Measurements from ENCODE around the gene CCDC136. TPM values are rescaled to one million over a fixed set of nuclear protein-coding genes. Genes with fewer than 3 reads are reported as not detected.

Gene CCDC136
- polyA plus RNA-seq, 4 donors: 0.22 to 4.5 (median 1.5) TPM

DNA sequence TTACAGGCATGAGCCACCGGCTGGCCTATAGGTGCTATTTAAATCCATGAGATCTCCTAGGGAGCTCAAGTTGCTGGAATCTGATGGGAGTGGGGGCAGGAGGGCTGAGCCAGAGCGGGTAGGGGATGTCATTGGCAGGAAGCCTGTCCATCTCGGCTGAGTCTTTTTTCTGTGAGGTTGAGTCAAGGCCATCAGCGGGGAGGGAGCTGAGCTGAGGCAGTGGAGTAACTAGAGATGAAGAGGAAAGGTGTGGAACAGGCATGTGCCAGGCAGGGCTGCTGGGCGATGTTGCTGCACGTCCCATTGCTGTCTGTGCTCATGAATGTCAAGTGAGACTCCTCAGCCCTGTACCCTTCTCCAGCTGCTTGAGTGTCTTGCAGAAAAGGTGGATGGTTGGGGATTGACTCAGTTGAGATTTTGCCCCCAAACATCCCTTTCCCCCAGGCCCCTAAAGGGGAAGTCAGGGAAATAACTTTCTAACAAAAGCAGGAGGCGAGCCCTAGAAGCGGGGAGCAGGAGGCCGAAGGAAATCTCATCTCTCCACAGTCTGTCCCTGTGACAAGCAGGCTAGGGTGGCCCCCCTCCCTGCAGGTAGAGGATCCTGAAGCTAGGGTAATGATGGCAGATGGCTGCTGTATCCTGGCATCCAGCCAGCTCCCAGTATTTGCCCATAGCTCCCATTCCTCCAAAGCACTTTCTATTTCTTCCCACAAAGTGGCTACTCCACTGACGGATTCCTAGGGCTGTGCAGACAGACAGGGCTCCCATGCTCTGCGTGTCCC, 76.3 kb downstream of the CCDC136 start:
- peak; percentile 50 to 69 for DNase-seq
- WGBS, 3 donors: 43 to 65% (median 51%) methylated on average over 11 of the region's 11 CpGs
- Histone ChIP-seq H3K36me3 (ENCODE audit: control insufficient read depth in 3 of 3, insufficient read depth in 2 of 3, low read depth in 1 of 3, low read length in 3 of 3) (peaks cover 0 to 32% (median 2%) of the 10 kb centered on the region in 3 donors), H3K9me3 (ENCODE audit: control insufficient read depth in 2 of 2, insufficient read depth in 1 of 2, low read depth in 1 of 2, low read length in 1 of 2) (no peaks in the 10 kb centered on the region), H3K4me1 (ENCODE audit: control insufficient read depth in 3 of 3, insufficient read depth in 2 of 3, low read depth in 1 of 3, low read length in 2 of 3) (peaks cover 2 to 22% (median 3%) of the 10 kb centered on the region in 3 donors), H3K27ac (ENCODE audit: low read depth in 1 of 3, low read length in 2 of 3) (no peak overlapping the region), H3K4me3 (ENCODE audit: low read depth in 1 of 3, low read length in 3 of 3) (no peak overlapping the region), H3K27me3 (ENCODE audit: control insufficient read depth in 3 of 3, insufficient read depth in 3 of 3, low read length in 3 of 3) (no peaks in the 10 kb centered on the region)
- no peak for FAIRE-seq

DNA sequence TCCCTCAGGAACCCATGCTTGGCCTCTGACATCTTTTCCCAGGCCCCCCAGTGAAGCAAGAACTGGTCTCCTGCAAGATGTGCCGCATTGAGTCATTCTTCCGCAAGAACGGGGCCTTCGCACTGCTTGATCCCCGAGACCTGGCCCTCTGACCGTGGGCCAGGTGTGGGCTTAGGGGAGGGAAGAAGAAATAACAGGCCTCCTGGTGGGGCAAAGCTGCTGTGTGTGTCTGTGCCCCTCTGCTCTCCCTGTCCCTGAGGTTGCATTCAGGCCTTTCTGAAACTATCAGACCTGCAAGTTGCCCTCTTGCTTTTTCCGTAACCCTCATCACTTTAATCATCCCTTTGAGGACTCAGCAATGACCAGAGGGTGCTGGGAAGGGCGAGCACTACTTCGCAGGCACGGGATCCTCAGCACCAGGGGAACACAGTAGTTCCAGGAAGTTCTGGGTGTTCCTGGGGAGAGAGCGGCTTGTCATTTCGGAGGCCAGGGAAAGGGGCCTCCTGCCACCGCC, 76.9 kb downstream of the CCDC136 start:
- H3K27me3 ChIP-seq (ENCODE audit: control insufficient read depth in 3 of 3, insufficient read depth in 3 of 3, low read length in 3 of 3): no peaks in the 10 kb centered on the region
- peaks cover 2 to 28% (median 3%) of the 10 kb centered on the region in 3 donors for H3K4me1 ChIP-seq (ENCODE audit: control insufficient read depth in 3 of 3, insufficient read depth in 2 of 3, low read depth in 1 of 3, low read length in 2 of 3)
- H3K27ac ChIP-seq (ENCODE audit: low read depth in 1 of 3, low read length in 2 of 3): peak overlapping the region in 1 of 3 donors; percentile 10
- whole genome bisulfite sequencing, 3 donors: 25 to 42% (median 28%) methylated on average over 13 of the region's 13 CpGs
- peaks cover 0 to 32% (median 2%) of the 10 kb centered on the region in 3 donors for H3K36me3 ChIP-seq (ENCODE audit: control insufficient read depth in 3 of 3, insufficient read depth in 2 of 3, low read depth in 1 of 3, low read length in 3 of 3)
- FAIRE-seq (no peak), DNase-seq (no peak)
- peak overlapping the region; percentile 41 to 47 (median 46) for H3K4me3 ChIP-seq (ENCODE audit: low read depth in 1 of 3, low read length in 3 of 3)
- H3K9me3 ChIP-seq (ENCODE audit: control insufficient read depth in 2 of 2, insufficient read depth in 1 of 2, low read depth in 1 of 2, low read length in 1 of 2): no peaks in the 10 kb centered on the region

DNA sequence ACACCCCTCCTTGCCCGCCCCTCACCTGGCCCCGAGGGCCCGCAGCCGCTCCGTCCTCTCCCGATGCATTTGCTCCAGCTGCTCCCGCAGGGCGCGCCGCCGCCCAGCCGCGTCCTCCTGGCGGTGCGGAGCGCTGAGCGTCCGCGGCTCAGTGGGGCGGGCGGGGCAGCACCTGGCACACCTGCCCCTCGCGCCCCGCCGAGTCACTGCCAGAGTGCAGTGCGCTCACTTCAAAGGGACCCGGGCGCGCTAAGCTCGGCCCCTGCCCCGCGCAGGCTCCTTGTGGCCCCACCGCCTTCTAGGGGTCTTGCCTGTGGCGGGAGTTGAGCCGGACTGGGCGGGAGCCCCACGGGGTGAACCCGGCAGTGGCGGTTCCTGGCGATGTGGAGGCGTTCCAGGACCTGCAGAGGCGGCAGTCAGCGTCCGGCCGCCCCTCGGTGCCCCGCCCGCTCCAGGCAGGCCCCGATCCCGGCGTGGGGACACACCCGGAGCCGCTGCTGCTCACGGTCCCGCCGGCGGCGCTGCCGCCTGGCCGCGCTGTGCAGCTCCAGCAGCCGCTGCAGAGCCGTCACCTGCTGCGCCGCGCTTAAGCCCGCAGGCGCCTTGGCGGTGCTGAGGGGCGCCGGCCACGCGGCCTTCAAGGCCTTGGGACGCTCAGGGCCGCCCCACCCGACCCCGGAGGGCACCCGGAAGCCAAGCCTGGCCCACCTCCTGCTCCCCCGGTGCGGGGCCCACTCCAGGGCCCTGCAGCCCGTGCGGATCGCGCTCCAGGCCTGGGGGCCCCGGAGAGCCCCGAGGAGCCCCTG, 77.6 kb downstream of the CCDC136 start:
- DNase-seq: peak; percentile 75 to 84
- WGBS, 3 donors: 1% methylated on average over 46 to 86 of the region's 86 CpGs
- H3K9me3 ChIP-seq (ENCODE audit: control insufficient read depth in 2 of 2, insufficient read depth in 1 of 2, low read depth in 1 of 2, low read length in 1 of 2): no peaks in the 10 kb centered on the region
- no peaks in the 10 kb centered on the region for H3K27me3 ChIP-seq (ENCODE audit: control insufficient read depth in 3 of 3, insufficient read depth in 3 of 3, low read length in 3 of 3)
- peaks cover 2 to 35% (median 3%) of the 10 kb centered on the region in 3 donors for H3K4me1 ChIP-seq (ENCODE audit: control insufficient read depth in 3 of 3, insufficient read depth in 2 of 3, low read depth in 1 of 3, low read length in 2 of 3)
- H3K36me3 ChIP-seq (ENCODE audit: control insufficient read depth in 3 of 3, insufficient read depth in 2 of 3, low read depth in 1 of 3, low read length in 3 of 3): peaks cover 0 to 32% (median 2%) of the 10 kb centered on the region in 3 donors
- peak overlapping the region in 2 of 3 donors; percentile 51 to 58 for H3K27ac ChIP-seq (ENCODE audit: low read depth in 1 of 3, low read length in 2 of 3)
- FAIRE-seq: no peak
- peak overlapping the region; percentile 41 to 47 (median 46) for H3K4me3 ChIP-seq (ENCODE audit: low read depth in 1 of 3, low read length in 3 of 3)

DNA sequence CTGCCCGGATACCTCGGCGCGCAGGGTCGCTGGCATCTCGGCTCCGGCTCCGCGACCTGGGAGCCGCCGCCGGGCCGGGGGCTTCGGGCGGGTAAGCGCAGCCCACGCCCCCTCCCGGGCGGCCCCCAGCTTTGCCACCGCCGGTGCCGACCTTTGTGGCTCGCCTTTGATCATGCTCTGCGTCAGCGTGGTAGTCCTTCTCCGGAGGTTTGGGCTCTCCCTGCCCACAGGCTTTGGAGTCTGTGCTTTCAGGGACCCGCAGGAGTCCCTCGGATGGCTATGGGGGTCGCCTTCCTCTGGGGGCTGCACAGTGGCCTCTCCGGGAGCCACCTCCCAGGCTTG, 78.1 kb downstream of the CCDC136 start:
- H3K4me3 ChIP-seq (ENCODE audit: low read depth in 1 of 3, low read length in 3 of 3): peak overlapping the region in 2 of 3 donors; percentile 10 to 46
- no peaks in the 10 kb centered on the region for H3K9me3 ChIP-seq (ENCODE audit: control insufficient read depth in 2 of 2, insufficient read depth in 1 of 2, low read depth in 1 of 2, low read length in 1 of 2)
- H3K36me3 ChIP-seq (ENCODE audit: control insufficient read depth in 3 of 3, insufficient read depth in 2 of 3, low read depth in 1 of 3, low read length in 3 of 3): peaks cover 0 to 27% (median under 1%) of the 10 kb centered on the region in 3 donors
- no peaks in the 10 kb centered on the region for H3K27me3 ChIP-seq (ENCODE audit: control insufficient read depth in 3 of 3, insufficient read depth in 3 of 3, low read length in 3 of 3)
- no peak overlapping the region for H3K27ac ChIP-seq (ENCODE audit: low read depth in 1 of 3, low read length in 2 of 3)
- 5 to 6% (median 5%) methylated on average over 14 to 30 of the region's 30 CpGs for WGBS, 3 donors
- peak in 1 of 2 donors; percentile 23 for DNase-seq
- FAIRE-seq: no peak
- peaks cover 2 to 40% (median 3%) of the 10 kb centered on the region in 3 donors for H3K4me1 ChIP-seq (ENCODE audit: control insufficient read depth in 3 of 3, insufficient read depth in 2 of 3, low read depth in 1 of 3, low read length in 2 of 3)

DNA sequence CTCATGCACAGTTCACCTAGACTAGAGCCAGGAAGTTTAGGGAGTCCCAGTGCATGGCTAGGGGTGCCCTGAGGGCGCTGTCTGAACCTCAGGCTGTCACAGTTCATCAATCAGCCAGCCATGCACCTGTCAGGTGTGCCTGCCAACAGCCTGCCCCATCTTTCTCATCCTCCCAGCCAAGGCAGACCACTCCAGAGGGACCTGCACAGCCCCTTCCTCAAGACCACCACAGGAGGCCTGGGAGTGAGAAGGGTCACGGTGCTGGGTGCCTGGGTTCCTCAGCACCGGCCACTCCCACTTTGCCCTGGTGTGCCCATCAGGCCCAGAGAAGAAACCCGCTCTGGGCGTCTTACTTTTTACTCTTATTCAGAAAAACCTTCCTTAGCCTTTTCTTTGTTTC, 79.3 kb downstream of the CCDC136 start:
- peaks cover 3 to 51% (median 4%) of the 10 kb centered on the region in 3 donors for H3K4me1 ChIP-seq (ENCODE audit: control insufficient read depth in 3 of 3, insufficient read depth in 2 of 3, low read depth in 1 of 3, low read length in 2 of 3)
- H3K27ac ChIP-seq (ENCODE audit: low read depth in 1 of 3, low read length in 2 of 3): no peak overlapping the region
- FAIRE-seq (no peak), DNase-seq (no peak)
- 85 to 94% (median 93%) methylated on average over 5 of the region's 5 CpGs for WGBS, 3 donors
- H3K36me3 ChIP-seq (ENCODE audit: control insufficient read depth in 3 of 3, insufficient read depth in 2 of 3, low read depth in 1 of 3, low read length in 3 of 3): peaks cover 0 to 15% (median 0%) of the 10 kb centered on the region in 3 donors
- H3K9me3 ChIP-seq (ENCODE audit: control insufficient read depth in 2 of 2, insufficient read depth in 1 of 2, low read depth in 1 of 2, low read length in 1 of 2): no peaks in the 10 kb centered on the region
- no peak overlapping the region for H3K4me3 ChIP-seq (ENCODE audit: low read depth in 1 of 3, low read length in 3 of 3)
- H3K27me3 ChIP-seq (ENCODE audit: control insufficient read depth in 3 of 3, insufficient read depth in 3 of 3, low read length in 3 of 3): no peaks in the 10 kb centered on the region

Other genes starting within 250 kb of the CCDC136 start
- 1 to 10 TPM in 3 of 4 donors, under 1 TPM in 1; 0.37 to 2.0 (median 1.5) TPM for gene GARIN1A, start 119.7 kb upstream of the CCDC136 start, polyA plus RNA-seq
- 10 to 100 TPM in 2 of 4 donors, 1 to 10 TPM in 2; 6.0 to 75.3 (median 23.9) TPM for gene CALU, start 52.6 kb upstream of the CCDC136 start, polyA plus RNA-seq
- gene OPN1SW, start 16.2 kb upstream of the CCDC136 start, polyA plus RNA-seq: under 1 TPM in 1 of 4 donors, not detected in 3; 0.13 TPM
- 10 to 100 TPM in 3 of 4 donors, 1 to 10 TPM in 1; 8.1 to 31.9 (median 11.5) TPM for gene FLNC, start 38.4 kb downstream of the CCDC136 start, polyA plus RNA-seq
- 100 to 1,000 TPM; 145 to 239 (median 191) TPM for gene ATP6V1F, start 70.9 kb downstream of the CCDC136 start, polyA plus RNA-seq
- gene KCP, start 118.7 kb downstream of the CCDC136 start, polyA plus RNA-seq: 1 to 10 TPM in 3 of 4 donors, under 1 TPM in 1; 0.52 to 5.1 (median 1.9) TPM
- gene IRF5, start 146.0 kb downstream of the CCDC136 start, polyA plus RNA-seq: 10 to 100 TPM in 1 of 4 donors, 1 to 10 TPM in 3; 3.3 to 17.3 (median 6.2) TPM